GM18870 (cell line): ENCODE data around the gene ZP4.
"Not testable (repeated sequence)": the region's sequence is repeated elsewhere in the genome, so short reads cannot be mapped to it uniquely, and the experiment has no call there.

Experiments
- ATAC-seq: cut with Tn5 transposase; IDR thresholded peaks from one replicate; pipeline ENCODE4 v1.9.1; 2021; ENCODE audit warnings: moderate library complexity; ENCODE audit not compliant: unreplicated experiment

ZP4 gene

DNA sequence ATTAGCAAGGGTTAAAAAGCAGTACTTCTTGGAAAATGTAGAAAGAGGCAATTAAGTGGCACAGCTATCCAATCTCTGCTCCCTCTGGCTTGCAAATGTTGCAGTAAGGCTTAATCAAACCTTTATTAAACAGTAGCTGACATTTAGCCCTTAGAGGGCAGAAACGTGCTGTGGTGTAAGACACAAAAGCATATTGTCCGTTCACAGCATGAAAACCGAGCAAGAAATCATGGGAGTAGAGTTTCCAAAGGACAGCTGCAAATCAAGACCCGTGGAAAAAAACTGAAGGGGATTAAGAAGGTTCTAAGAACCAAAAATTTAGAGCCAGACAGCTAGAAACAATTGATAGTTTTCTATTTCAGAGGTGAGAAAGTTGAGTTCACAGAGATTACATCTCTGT, 13.1 kb downstream of the ZP4 start:
- no peak for ATAC-seq

DNA sequence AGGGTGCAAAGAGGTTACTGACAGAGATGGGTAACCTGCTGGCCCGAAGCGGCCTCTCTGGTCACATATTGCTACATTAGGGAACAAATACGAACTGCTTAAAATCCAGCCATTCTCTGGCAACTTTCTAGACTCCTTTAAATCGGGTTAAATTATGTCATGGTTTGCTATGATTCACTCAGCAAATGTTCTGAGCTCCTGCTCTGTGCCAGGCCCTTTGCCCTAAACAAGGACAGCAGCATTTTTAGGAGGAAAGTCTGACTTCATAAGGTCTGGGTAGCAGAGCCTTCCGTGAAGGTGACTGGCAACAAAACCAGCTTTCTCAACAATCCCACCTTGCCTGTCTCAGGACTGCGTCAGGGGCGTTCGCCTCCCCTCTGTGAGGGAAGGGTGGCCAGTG, 15.4 kb downstream of the ZP4 start:
- ATAC-seq = no peak

DNA sequence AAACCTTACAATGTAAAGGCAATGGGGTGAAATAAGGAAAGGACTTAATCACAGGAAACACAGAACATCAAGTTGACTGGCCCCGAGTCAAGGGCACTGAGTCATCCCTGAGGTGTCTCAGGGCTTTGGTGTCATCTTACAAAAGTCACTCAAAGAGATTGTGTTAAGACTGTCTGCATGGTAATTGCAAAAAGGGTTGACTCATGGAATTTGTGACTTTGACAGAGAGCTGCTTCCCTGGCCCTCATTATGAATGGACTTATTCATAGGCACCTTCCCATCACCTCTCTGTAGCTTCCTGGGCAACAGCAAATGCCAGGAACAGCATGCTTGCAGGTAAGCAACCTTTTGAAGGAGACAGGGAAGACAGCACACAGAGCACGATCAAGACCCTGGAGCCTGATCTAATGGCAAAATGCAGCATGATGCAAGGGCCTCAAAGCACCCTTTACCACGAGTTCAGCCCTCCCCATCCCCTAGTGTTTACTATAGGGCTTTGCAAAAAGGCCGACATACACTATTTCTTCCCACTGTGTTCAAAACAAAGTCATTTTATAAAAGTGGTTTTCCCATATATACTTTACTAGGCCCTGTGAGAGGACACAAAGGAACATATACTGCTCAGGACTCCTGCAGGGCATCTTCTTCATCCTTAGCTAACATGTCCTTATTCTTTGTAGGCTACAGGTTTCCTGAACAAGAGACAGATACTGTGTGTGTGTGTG, 17.1 kb downstream of the ZP4 start:
- ATAC-seq = no peak

DNA sequence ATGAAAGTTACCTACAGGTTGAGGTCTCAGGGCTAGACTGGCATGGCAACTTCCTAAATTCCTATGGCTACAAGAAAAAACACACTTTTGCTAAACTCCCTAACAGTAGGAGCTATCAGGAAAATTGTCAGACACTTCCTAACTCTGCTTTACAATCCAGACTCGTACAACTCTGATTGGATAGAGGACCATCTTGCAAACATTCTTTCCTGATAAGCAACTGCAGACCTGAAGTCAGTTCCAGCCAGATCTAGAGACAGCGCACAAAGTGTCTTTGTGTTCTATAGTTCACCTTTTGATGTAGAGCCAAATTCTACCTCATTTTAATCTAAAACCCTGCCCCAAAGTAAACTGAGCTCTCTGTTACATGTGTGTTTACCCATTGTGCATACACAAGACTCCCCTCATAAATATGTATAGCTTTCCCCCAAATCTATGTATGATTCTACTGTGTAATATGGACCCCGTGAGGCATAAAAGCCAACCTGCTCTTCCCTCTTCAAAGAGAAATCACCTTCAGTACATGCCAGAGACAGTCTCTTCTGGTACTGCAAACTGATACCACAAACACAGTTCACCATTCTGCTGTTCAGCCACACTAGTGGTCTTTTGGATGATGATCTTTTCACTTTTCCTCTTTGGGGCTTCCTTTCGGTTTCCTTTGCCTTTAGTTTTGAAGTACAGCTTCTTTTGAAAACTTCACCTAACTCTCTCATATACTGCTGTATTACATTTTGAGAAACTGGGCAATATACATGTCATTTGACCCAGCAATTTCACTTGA, 21.7 kb downstream of the ZP4 start:
- ATAC-seq = no peak

DNA sequence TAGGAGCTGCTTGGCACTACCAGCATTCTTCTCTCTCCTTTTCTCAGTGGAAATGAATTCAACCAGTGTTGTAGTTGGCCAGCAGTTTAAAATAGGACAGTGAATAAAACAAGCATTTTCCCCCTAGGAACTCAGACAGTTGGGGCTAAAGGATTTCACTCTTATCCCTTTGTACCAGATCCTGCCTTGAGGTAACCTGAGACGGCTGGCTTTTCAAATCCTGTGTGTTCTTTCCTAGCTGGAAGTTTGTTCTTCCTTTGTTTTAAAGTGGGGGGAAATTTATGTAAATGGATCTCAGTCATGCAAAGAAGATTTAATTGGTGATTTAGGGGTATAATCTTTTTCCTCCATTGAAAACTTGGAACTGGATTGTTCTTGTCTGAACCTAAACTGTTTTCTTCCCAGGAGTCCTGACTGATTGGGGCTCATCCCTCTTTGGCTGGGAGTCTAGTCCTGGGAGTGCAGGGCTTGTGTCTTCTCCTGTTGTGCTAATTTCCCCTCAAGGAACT, 23.3 kb downstream of the ZP4 start:
- no peak for ATAC-seq

DNA sequence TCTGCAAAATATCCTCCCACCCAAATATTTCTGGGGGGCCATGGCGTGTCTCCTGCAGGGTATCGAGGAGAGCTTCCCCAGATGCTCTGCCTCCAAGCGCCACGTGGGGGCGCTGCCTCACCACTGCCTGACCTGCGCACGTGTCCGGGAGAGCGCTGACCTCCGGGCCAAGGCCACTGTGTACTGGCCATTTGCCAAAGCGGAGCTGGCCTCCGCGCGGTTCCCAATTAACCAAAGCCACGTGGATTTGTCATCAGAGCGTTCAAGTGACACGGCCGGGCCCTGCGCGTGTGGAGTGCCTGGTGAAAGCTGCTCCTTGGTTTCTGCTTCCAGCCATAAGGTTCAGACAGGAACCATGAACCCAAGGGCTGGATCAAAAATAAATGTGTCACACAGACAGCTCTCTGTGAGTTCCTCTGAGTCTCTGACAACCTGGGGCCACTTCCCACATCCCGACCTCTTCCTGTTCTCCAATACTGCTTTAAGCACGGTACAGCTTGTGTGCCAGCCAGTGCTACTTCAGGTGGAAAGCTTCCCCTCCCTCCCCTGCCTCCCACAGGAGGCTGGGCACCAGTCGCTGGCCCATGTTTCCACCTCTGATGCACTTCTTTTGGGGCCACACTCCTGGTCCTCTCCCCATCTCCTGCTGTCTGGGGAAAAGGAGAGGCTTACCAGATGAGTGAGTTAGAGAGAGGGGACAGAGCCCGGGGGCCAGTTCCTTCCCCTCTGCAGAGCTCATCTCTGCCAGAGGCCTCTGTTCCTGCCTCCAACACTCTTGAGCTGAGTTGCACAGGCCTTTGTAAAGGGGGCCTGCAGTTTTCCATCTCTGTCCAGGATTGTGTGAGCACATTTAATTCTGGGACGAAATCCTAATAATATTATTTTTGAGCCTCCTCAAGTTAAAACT, 26.1 kb downstream of the ZP4 start:
- peak; percentile 52 for ATAC-seq

DNA sequence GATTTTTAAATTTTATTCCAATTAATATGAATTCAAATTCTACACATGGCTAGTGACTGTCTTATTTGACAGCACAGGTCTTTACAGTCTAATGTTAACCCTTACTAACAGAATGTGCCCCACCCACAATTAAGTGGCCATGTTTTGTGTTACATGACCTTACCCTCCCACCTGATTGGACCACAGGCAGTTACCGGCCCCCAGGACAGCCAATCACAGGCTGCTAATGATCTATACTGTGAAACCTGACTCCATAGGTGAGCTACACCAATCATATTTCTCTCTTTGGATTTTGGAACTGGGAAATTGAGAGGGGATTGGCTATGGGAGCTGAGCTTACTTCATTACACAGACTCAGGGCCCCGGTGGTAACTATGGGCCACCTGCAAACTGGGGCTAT, 27.5 kb downstream of the ZP4 start:
- ATAC-seq = no peak

DNA sequence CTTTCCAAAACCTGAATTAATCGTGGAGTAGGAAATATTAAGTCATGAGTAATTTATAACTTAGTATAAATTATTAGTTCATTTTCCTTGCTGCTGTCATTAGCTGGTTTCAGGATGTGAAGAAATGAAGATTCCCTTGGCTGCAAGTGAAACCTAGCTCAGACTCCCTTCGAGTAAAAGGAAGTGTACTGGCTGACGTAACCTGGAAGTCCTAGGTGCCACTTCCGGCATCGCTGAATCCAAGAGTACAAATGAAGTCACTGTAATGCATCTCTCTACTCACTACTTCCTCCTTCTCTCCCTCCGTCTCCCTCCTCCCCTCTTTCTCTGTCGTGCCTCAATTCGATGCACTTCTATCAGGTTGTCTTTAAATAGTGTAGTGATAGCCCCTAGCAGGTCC, 28.8 kb downstream of the ZP4 start:
- no peak for ATAC-seq

DNA sequence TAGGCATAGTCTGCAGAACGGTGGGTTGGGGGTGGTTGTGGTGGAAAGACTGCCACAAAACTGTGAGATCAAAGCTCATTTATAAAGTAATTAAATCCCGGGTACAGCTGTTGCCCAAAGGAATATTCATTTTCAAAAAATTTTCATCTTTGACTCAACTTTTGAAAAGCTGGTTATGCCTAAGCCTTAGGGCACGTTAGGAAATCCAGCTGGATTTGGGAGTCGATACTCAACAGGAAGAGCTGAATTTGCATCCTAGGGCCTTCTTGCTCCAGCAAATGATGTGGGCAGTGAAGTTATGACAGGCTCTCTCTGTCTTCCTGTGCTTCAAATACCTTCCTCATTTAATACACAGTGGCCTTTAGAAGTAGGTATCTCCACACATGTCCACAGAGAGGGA, 31.7 kb downstream of the ZP4 start:
- ATAC-seq = no peak

DNA sequence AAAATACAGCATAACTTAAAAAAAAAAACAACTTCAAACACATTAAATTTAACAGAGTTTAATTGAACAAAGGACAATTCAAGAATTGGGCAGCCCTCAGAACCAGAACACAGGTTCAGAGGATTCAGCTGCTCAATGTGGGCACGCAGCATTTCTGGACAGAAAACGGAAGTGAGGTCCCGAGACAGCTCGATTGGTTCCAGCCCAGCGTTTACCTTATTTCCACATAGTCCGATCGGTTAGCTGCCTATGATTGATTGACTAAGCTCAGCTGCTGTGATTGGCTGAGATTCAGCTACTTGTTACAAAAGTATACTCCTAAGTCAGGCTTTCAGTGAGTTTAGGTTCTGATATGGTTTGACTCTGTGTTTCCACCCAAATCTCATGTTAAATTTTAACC, 33.3 kb downstream of the ZP4 start:
- ATAC-seq = no peak

DNA sequence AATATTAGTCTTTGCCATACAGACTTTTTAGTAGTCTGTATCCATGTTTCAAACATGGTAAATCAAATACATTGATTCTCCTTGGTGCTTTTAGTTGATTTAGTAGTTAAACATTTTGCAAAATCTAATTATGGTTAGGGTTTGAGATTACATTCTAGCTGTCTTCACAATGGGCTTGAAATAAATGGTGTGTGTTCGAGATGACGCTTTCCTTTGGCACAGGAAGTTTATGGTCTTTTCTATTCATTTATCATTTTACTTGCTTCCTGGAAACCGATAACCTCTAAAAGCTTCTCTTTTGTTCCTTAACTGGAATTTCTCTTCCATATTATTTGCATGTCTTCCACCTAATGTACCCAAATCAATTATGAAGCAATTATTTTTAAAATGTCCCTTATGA, 38.4 kb downstream of the ZP4 start:
- no peak for ATAC-seq

DNA sequence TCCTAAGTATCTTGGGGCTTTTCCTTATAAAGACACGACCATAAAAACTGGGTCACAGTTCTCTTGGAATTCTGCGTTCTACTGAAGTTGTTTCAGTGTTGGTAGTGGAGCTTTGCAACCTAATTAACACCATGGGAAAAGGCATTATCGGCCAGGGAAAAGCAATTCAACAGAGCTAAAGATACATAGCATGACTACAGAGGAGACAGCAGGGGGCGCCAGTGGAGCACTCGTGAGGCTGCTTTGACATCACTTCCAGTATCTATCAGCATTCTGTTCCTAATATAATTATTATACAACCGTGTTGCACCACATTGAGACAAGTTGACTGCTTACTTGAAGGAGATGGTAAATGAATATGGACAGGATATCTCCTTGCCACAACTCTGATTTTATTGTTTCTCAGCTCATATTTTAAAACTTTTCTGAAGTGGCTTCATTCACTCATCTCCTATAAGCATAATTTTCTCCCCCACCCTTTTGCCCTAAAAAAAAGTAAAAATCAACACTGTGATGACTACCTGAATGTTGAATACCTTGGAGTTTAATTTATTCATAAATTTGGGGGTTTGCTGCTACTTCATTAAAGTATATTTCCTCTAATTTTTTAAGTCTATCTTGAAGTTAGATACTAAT, 39.4 kb downstream of the ZP4 start:
- ATAC-seq = peak; percentile 60

DNA sequence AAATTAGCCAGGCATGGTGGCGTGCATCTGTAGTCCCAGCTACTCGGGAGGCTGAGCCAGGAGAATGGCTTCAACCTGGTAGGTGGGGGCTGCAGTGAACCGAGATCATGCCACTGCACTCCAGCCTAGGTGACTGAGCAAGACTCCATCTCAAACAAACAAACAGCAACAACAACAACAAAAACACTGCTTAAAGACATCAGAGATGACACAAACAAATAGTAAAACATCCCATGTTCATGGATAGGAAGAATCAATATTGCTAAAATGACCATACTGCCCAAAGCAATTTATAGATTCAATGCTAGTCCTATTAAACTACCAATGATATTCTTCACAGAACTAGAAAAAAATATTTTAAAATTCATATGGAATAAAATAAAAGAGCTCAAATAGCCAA, 47.2 kb downstream of the ZP4 start:
- not testable (repeated sequence) for ATAC-seq

DNA sequence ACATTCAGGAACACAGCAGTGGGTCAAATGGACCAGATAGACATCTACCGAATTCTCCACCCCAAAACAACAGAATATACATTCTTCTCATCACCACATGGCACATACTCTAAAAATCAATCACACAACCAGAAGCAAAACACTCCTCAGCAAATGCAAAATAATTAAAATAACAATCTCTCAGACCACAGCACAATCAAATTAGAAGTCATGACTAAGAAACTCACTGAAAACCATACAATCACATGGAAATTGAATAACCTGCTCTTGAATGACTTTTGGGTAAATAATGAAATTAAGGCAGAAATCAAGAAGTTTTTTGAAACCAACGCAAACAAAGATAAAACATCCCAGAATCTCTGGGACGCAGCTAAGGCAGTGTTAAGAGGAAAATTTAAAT, 49.2 kb downstream of the ZP4 start:
- no peak for ATAC-seq

DNA sequence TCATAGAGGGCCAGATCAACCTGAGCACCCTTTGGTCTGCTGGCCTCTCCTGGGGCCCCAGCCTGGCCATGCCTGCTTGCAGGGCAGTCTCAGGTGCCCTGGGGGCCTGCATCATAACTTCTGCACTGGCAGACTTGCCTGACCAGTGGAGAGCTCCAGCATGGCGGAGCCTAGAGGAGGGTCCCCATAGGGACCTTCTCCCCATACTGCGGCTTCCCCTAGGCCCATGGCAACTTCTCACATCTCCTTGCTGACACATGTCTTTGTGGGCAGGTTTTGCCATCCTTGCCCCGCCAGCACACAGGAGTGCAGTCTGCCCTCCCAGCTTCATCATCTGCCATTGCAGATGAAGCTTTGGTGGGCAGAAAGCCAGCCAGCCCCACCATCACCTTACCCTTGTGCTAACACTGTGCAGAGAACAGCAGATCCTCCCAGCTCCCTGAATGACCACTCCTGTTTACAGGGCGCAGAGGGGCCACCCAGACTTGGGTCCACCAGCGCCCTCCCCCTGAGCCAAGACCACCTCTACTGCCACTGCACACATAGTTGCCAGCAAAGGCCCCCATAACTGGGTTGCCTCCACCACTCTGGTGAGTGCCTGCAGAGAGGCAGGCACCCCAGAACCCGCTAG, 51.7 kb downstream of the ZP4 start:
- no peak for ATAC-seq

DNA sequence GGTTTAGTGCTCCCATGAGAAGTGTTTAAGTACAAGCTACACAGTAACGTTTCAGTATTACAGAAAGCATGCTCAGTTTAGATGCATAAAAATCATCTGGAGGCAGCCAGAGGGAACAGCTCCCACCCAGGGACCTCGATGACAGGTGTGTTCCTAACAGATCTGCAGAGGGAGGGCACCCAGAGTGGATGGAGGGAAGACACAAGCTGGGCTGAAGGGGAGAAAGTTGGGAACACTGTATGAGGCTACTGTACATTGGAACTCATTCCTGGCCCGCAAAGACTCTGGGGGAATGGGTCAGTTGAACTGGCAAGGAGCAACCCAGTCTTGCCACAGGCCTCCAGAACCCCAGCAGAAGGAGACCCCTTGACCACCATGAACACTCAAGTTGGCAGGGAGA, 52.4 kb downstream of the ZP4 start:
- no peak for ATAC-seq

DNA sequence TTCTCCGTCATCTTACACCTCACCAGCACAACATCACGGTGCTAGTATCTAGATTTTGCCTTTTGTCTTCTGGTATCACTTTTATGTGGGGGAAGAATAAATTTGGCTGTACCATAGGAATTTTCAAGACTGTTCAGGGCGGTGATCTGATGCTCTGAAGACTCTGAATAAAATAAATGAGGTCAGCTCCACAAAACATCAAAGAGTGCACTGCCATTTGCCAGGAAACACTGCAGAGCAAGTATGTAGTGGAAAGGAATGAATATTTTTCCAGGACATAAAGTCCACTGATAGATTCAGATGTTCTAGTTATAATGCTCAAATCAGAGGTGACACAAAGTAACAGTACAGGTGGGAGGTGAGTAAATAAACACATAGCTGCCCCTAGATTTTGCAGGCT, 56.3 kb downstream of the ZP4 start:
- no peak for ATAC-seq

DNA sequence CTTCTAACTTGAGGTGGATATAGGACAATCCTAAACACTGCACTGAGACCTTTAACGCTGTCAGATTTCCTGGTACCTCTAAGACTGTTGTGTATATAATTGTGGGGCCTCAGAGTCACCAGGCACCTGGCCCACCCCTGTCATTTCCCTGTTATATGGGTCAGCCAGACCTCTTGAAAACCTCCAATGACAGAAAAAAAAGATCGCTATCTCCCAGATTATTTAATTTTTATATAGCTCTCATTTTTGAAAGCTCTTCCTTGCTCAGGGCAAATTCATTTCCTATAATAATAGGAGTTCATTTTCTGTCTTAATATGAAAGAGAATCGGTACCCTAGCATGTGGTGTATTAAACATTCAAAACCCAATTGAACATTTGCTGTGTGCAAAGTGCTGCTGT, 56.7 kb downstream of the ZP4 start:
- ATAC-seq = no peak

DNA sequence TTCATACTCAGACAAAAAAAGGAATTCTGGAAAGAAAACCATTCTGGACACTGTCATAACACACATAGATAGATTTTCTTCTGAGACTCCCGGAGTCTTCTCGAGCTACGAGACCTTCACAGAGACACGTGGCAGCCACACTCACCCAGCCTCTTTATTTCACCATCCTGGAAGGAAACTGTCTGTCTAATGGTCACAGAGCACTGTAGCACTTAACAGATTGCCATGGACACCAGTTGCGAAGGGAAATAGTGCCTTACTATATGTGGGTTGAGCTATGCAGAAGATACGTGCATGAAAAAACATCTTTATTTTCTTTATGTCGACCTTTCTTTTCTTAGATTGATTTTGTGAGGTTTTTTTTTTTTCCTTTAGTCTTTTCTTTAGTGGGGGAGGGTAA, 57.9 kb downstream of the ZP4 start:
- ATAC-seq = no peak
